HepG2 (cell line): Measurements from ENCODE around the gene HMGN1. TPM values are rescaled to one million over a fixed set of nuclear protein-coding genes. Genes with fewer than 3 reads are reported as not detected.
A peak's percentile ranks its signal among the peaks of the same experiment; 100 is the strongest.

Experiments used
- ATAC-seq: fragments of 200-7000 bp; cut with Tn5 transposase; 3 replicates; pipeline ENCODE4 v1.9.1; 2020; ENCODE audit warnings: mild to moderate bottlenecking, moderate library complexity
- BruUV-seq: library from RNA; stranded (reverse); fragments of 400-500 nt; replicated peaks from 2 replicates; lab custom pipeline; 2021; lab: Mats Ljungman, UMichigan
- CTCF ChIA-PET: fragments of 300-600 bp; formaldehyde crosslinking; extraction: SDS; loops from one replicate; lab custom pipeline; 2021; ENCODE audit warnings: low total read pairs, inconsistent platforms, low intra/inter-chr PET ratio; lab: Yijun Ruan, JAX
- POLR2A ChIA-PET: fragments of 350-600 bp; sonication (Branson Sonifier 250); formaldehyde crosslinking; loops from one replicate; lab custom pipeline; 2020; ENCODE audit warnings: antibody characterized with exemption, inconsistent platforms; lab: Yijun Ruan, JAX
- DNase-seq: peaks from one replicate; pipeline ENCODE4 v3.0.0-alpha.2; 2015; ENCODE audit warnings: low spot score
- FAIRE-seq: peaks from 3 replicates; lab custom pipeline; 2011; peaks lifted over from hg19 to GRCh38; lab: Jason Lieb, UNC
- H2AFZ ChIP-seq: one replicate; pipeline ENCODE4 v1.6.1; 2011; ENCODE audit warnings: low read length, inconsistent platforms
- H3K27ac ChIP-seq: fragments of 300-600 bp; 3 replicates; pipeline ENCODE4 v1.8.0; 2011; ENCODE audit warnings: mixed run types, mild to moderate bottlenecking, mixed read lengths, low read length, inconsistent platforms; ENCODE audit not compliant: insufficient read depth; ENCODE audit errors: extremely low read length
- H3K27me3 ChIP-seq, 2 experiments: fragments of 200-600 bp in 1 of 2; 2 replicates in 1 of 2; 3 replicates in 1 of 2; pipeline versions ENCODE4 v1.6.0 to v1.8.0; 2011; ENCODE audit warnings: low read length in 2 of 2, mild to moderate bottlenecking in 2 of 2, moderate library complexity in 2 of 2, inconsistent platforms in 1 of 2; ENCODE audit not compliant: insufficient read depth in 2 of 2, control insufficient read depth in 1 of 2
- H3K36me3 ChIP-seq, 2 experiments: fragments of 200-600 bp in 1 of 2; replicated peaks in 1 of 2; 2 replicates in 1 of 2; 3 replicates in 1 of 2; pipeline versions ENCODE4 v1.5.1 to v1.8.0; 2011; ENCODE audit warnings: low read length in 2 of 2, inconsistent platforms in 1 of 2; ENCODE audit not compliant: insufficient read depth in 2 of 2, control insufficient read depth in 1 of 2
- H3K4me1 ChIP-seq: 2 replicates; pipeline ENCODE4 v1.5.1; 2012; ENCODE audit warnings: low read length, inconsistent platforms; ENCODE audit not compliant: insufficient read depth
- H3K4me2 ChIP-seq: 2 replicates; pipeline ENCODE4 v1.6.0; 2011; ENCODE audit warnings: low read depth, low read length, inconsistent platforms
- H3K4me3 ChIP-seq, 3 experiments: fragments of 200-600 bp in 1 of 3; sonication (generic), shearing (Covaris generic) in 1 of 3; replicated peaks in 1 of 3; 2 replicates each; pipeline ENCODE4 v1.5.1; 2011 to 2016; ENCODE audit warnings: low read length in 3 of 3, inconsistent platforms in 2 of 3, low read depth in 2 of 3, mild to moderate bottlenecking in 2 of 3, control low read depth in 1 of 3, mixed read lengths in 1 of 3; ENCODE audit not compliant: insufficient read depth in 1 of 3
- H3K79me2 ChIP-seq: one replicate; pipeline ENCODE4 v1.6.1; 2011; ENCODE audit warnings: low read length, inconsistent platforms; ENCODE audit not compliant: insufficient read depth
- H3K9ac ChIP-seq: 2 replicates; pipeline ENCODE4 v1.6.0; 2011; ENCODE audit warnings: mild to moderate bottlenecking, low read depth, low read length, inconsistent platforms; ENCODE audit not compliant: insufficient read depth
- H3K9me3 ChIP-seq: 2 replicates; pipeline ENCODE4 v1.5.1; 2012; ENCODE audit warnings: mild to moderate bottlenecking, low read length
- H4K20me1 ChIP-seq: 2 replicates; pipeline ENCODE4 v1.6.0; 2011; ENCODE audit warnings: inconsistent platforms, mild to moderate bottlenecking, low read length, moderate library complexity; ENCODE audit not compliant: insufficient read depth
- CHCHD3 ChIP-seq: sonication (generic); formaldehyde crosslinking; IDR thresholded peaks from 2 replicates; pipeline ENCODE4 v1.8.0; 2022; ENCODE audit warnings: mild to moderate bottlenecking, missing genetic modification reagents, moderate library complexity
- HMGA1 ChIP-seq: sonication (generic); formaldehyde crosslinking; conservative IDR thresholded peaks from 2 replicates; pipeline ENCODE4 v1.4.0; 2020; ENCODE audit warnings: missing genetic modification reagents
- ZNF354B ChIP-seq: sonication (generic); formaldehyde crosslinking; IDR thresholded peaks from 2 replicates; pipeline ENCODE4 v1.8.0; 2022; ENCODE audit warnings: mild to moderate bottlenecking, missing genetic modification reagents
- WGBS: methylation state at CpG from one replicate; pipeline ENCODE4 v1.1.6; 2017; ENCODE audit warnings: low lambda C conversion rate; 5-methylcytosine and 5-hydroxymethylcytosine counted together
- in situ Hi-C: cut with HindIII; loops from 2 replicates; pipeline ENCODE4 v1.10.0; 2017; ENCODE audit warnings: low pct_unique_long_range_greater_than_20kb; ENCODE audit not compliant: extremely low pct_ligation_motif_present
- intact Hi-C: fragments of 100-400 bp; cut with micrococcal nuclease; formaldehyde crosslinking; loops from one replicate; pipeline ENCODE4 v1.10.0; 2022; ENCODE audit not compliant: unreplicated experiment
- polyA plus RNA-seq, 8 experiments: library from polyadenylated mRNA; depleted of rRNA in 3 of 8; stranded (reverse) in 7 of 8; unstranded in 1 of 8; fragments of >200 nt; fragmentation: Illumina TruSeq in 4 of 8; extraction: Trizol in 4 of 8; gene quantifications; 2 replicates each; pipeline versions ENCODE4 v1.2.1 to v1.2.3, GENCODE V29; 2011 to 2016; ENCODE audit warnings: low read depth in 4 of 8, missing spikeins in 1 of 8, mixed read lengths in 1 of 8; ENCODE audit not compliant: insufficient read depth in 1 of 8
- total RNA-seq, 5 experiments: library from RNA; depleted of rRNA; stranded (reverse); fragments of >200 nt; fragmentation: Illumina TruSeq; extraction: Trizol; gene quantifications; 2 replicates each; pipeline ENCODE4 v1.2.3, GENCODE V29; 2016; ENCODE audit warnings: low read depth in 1 of 5
- TF ChIP-seq, protein P1 (sequence below): sonication (generic); formaldehyde crosslinking; IDR thresholded peaks from 2 replicates; pipeline ENCODE4 v1.4.0; 2020; ENCODE audit warnings: missing genetic modification reagents

The HMGN1 gene
- total and polyA plus RNA-seq, 2 of the 13 experiments (the other 11 are each of a cell fraction or from before 2014, with no cell fraction given) = 104 to 286 TPM

DNA sequence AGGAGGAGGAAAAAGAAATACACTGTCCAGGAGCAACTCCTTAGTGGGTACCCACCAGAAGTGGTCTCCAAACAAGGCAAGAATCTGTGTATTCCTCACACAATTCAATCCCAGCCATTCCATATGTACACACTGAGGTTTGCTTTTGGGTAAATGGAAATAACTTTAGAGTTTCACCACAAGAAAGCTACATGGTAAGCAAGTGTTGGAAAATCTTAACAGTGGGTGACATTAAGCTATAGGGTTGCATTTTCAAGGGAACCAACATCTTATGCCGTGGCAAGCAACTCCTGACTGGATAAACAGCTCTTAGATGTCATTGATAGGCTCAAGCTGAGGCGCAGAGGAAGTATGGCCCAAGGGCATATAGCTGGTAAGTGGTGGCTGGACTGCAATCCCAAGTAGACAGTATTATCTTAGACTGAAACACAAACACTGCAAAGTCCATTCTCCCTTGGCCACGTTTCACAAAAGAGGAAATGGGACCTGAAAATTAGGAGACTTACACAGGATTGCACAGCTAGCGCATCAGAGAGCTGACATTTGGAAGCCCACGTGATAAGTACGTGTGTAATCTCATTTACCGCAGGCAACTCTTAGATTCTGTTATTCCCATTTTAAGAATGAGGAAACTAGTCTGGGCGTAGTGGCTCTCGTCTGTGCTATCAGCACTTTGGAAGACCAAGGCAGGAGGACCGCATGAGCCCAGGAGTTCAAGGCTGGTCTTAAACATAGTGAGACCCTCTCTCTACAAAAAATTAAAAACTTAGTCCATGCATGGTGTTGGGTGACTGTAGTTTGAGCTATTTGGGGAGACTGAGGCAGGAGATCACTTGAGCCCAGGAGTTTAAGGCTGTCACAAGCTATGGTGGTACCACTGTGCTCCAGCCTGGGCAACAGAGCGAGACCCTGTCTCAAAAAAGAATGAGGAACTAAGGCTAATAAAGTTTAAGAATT, 31.5 kb downstream of the HMGN1 start:
- no peak overlapping the region for H3K4me3 ChIP-seq

More for the DNA sequence above, 31.5 kb downstream of the HMGN1 start:
- peak overlapping the region; percentile 16; the same call in 1 of the 2 replicates for H3K4me2 ChIP-seq
- no peak overlapping the region for H2AFZ ChIP-seq
- TF ChIP-seq CHCHD3 (CRISPR knock-in tag) = no peak
- 0 out of 2 replicates have a peak, but pooled peaks have one; percentile 54 for TF ChIP-seq ZNF354B (CRISPR knock-in tag)
- TF ChIP-seq, protein P1, sequence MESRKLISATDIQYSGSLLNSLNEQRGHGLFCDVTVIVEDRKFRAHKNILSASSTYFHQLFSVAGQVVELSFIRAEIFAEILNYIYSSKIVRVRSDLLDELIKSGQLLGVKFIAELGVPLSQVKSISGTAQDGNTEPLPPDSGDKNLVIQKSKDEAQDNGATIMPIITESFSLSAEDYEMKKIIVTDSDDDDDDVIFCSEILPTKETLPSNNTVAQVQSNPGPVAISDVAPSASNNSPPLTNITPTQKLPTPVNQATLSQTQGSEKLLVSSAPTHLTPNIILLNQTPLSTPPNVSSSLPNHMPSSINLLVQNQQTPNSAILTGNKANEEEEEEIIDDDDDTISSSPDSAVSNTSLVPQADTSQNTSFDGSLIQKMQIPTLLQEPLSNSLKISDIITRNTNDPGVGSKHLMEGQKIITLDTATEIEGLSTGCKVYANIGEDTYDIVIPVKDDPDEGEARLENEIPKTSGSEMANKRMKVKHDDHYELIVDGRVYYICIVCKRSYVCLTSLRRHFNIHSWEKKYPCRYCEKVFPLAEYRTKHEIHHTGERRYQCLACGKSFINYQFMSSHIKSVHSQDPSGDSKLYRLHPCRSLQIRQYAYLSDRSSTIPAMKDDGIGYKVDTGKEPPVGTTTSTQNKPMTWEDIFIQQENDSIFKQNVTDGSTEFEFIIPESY = peak; percentile 86
- TF ChIP-seq HMGA1 (CRISPR knock-in tag) = no peak
- FAIRE-seq (no peak), DNase-seq (no peak), ATAC-seq (no peak)
- no peak overlapping the region for H3K27ac ChIP-seq
- no peak overlapping the region for H3K9ac ChIP-seq
- ChIA-PET POLR2A (interaction anchor here (0.9 to 1.0 kb wide), 2 partner anchors 31 to 69 kb away, joined by 4 to 5 read pairs; partner anchors contain the start of gene HMGN1), CTCF (no interaction called here)
- H3K9me3 ChIP-seq = no peaks in the 10 kb centered on the region
- H3K79me2 ChIP-seq = peaks cover 3% of the 10 kb centered on the region
- WGBS = 53% methylated on average over 11 of the region's 11 CpGs
- in situ Hi-C loops (no loop called here), intact Hi-C loops (no loop called here)
- no peaks in the 10 kb centered on the region for H3K36me3 ChIP-seq
- H3K4me1 ChIP-seq = peaks cover 51% of the 10 kb centered on the region
- no peaks in the 10 kb centered on the region; a peak in 1 of 5 replicates for H3K27me3 ChIP-seq
- no TSS peak for BruUV-seq
- no peaks in the 10 kb centered on the region for H4K20me1 ChIP-seq
